Stimulated activated CD4-positive, alpha-beta T cell treated with anti-CD3 and anti-CD28 coated beads, TNF-alpha, amount 100 ng/mL, for 4 hours (primary cell): ENCODE data around the gene MAGI2.
"Not testable (repeated sequence)": the region's sequence is repeated elsewhere in the genome, so short reads cannot be mapped to it uniquely, and the experiment has no call there.

ENCODE experiments used
- DNase-seq, 3 experiments: peaks; one replicate each; pipeline ENCODE4 v3.0.0-alpha.2; 2020; ENCODE audit warnings: low read depth in 3 of 3

The MAGI2 gene

DNA sequence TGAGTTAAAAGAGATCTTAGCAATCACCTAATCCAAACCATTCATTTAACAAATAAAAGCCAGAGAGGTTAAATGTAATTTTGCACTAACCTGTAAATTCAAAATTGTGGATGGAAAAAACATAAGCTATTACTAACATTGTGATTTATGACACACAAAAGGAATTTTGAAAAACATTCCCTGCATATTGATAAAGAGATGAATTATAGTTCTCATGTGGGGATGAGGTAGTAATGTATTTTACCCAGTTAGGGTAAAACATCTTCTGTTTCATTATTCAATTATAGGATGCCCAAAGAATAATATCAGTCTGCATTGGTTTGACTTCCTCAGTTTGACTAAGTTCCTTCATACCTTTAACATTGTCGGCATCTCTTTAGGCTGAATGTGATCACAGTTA lies 1093.6 kb downstream of the MAGI2 start:
- DNase-seq, result no peak

DNA sequence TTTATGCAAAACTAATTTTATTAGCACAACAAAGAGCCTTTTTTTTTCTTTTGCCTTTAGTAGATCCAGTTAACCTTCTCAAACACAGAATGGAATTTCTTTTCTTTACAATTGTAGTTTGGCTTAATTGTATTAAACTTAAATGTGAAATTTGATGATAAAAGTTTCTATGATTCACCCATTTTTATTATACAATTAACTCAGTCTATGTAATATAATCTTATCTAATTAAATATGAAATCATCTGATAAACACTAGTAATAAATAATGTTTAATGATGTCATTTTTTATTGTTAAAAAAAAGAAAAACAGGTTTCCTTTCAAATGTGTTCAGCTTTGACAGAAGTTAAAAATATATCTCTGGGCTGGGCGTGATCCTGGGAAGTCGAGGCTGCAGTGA lies 1095.8 kb downstream of the MAGI2 start:
- no peak for DNase-seq

DNA sequence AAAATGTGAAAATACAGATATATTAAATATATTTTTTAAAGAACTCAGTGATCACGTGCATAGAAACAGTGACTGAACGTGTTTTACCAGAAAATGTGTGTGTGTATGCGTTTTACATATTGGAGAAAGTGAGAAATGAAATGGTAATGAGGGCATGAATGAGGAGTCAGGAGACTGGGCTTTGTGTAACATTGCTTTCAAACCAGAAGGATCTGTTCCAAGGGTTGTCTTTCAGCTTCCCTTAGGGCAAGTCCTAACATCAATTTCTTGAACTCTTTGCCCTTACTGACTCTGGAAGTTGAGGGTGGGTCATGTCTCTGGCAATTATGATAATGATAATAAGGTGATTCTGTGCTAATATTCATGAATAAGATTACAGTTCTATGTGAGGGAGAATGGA lies 1097.6 kb downstream of the MAGI2 start:
- no peak for DNase-seq

DNA sequence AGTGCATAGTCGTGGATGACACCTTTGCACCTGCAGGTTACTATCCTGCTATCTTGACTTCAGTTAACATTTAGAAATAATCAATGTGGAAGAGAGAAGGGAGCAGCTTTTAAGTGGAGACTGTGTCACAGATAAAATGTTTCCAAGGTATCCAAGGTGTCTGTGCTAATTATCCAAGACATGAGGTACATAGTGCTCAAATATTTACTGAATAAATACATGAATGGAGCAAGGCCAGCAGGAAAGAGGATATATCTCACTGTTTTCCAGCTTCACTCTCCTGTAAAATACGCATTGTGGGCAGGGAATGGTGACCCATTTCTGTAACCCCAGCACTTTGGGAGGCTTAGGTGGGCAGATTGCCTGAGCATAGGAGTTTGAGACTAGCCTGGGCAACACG lies 1102.5 kb downstream of the MAGI2 start:
- DNase-seq, result no peak

DNA sequence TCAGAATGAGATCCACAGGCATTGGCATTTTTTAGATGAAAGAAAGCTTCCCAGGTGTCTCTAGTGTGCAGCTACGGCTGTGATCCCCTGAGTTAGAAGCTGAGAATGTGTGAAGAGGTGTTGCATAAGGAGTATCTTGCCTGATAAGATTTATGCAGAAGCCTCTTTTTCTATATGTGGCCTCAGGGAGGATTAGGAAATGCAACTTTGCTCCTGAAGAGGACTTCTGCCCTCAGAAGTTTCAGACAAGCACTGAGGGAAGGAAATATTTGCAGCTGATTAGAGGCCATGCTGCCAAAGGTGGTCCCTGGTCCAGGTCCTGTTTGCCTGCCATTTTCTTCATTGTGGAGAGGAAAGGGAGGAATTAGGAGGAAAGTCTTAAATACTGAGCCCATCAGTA lies 1103.1 kb downstream of the MAGI2 start:
- DNase-seq, result no peak

DNA sequence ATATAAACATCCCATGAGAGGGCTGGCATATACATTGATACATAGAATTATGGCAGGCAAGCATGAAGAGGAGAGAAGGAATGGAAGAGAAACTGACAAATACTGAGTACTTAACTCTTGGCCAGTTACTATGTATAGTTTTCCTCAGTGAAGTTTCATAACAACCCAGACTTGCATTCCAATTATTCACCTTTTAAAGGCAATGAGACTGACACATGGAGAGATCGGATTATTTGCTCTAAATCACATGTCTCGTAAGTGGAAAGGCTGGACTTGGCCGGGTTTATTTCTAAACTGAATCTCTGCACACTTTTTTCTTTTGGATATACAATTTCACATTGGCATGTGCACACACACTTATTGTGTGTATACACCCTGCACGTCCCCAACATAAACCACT lies 1106.6 kb downstream of the MAGI2 start:
- DNase-seq, result no peak

DNA sequence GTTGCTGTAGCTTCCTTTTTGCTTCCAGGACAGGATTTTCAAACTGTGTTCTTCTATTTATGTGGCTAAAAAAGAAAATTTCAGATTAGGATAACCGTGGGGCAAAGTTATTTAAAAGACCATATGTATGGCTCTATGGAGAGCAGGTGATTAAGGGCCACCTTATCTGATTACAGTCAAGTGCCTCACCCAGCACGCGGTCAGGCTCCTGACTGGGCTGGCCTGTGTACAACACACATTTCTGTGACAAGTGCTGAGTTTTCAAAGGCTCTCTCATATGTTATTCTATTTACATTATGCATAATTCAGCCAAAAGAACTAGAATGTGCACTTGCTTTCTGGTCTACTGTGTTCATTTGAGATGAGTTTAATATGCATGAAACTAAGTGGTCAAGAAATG lies 1107.5 kb downstream of the MAGI2 start:
- no peak for DNase-seq

DNA sequence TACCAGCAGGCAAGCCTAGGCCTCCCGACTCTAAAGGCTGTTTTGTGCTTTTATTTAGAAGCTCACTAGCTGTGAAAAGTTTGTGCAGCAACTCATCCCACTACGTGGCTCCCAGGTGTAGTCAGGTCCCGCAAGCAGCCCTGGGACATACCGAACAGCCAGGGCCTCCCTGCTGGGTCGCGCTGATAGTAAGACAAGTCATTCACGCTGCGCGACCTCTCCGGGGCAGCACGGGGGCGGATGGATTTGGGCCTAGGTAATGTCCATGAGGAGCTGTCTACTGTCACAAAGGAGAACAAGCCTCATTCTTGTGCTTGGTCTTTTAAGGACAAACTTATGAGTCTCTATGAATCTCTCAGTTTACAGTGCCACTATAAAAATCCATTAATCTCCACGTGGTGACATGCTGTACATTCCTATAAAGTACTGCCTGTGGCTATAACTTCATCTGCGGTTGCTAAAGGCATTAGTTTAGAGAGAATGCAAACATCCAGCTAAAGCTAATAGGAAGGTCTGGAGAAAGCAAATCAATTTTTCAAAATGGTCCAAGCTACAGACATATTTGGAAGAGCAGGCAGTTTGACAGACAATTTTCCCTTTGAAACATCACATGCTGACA lies 1108.1 kb downstream of the MAGI2 start:
- no peak for DNase-seq

DNA sequence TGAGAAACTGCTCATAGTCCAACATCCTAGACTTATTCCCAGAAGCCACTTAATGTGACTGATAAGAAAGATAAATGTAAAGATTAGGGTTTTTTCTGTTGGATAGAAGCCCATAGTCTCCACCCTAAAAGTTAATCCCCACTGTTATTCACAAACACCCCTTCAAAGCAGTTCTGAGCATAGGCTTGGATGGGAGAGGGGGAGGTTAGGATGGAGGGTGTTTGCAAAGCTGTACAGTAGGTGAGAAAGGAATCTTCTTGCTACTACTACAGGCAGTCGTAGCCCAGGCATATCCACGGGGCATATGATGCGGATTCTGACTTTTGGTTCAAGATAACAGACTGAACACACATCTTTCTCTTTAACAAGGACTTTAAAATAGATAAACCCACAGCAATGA lies 1119.0 kb downstream of the MAGI2 start:
- no peak for DNase-seq

DNA sequence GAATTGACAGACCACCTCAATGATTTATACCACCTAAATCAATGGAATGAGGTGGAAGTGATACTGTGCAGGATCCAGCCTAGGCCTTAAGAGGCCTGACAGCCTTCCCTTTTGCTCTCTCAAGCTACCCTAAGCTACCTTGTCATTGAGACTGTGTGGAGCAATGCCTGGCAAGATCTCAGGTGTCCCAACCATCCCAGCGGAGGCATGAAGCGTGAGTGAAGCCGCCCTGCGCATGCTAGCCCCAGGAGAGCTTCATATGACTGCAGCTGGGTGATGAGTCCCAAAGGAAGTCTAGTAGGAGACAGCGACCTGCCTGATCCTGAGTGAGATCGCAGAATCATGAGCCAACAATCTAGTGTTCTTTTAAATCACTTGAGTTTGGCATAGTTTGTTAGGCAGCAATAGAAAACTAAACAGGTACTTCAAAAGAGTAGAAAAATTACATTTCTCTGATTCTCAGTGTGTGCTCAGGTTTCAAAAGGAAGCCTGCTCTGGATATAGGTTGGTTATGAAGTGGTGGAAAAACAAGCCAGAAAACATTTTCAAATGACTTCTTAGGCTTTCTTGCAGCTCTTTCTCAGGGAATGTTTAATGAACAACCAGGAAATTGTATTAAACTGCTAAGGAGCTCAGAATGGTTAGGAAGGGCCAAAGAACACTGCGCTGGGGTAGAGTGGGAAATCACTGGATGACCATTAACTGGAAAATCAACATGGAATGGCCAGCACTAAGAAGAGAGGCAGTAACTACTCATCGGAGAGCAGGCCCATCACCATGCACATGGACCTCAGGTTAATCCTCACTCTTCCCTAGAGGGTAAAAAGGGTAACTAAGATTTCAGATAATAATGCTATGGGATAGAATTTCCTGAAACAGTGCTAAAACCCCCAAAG lies 1119.7 kb downstream of the MAGI2 start:
- DNase-seq, result no peak

DNA sequence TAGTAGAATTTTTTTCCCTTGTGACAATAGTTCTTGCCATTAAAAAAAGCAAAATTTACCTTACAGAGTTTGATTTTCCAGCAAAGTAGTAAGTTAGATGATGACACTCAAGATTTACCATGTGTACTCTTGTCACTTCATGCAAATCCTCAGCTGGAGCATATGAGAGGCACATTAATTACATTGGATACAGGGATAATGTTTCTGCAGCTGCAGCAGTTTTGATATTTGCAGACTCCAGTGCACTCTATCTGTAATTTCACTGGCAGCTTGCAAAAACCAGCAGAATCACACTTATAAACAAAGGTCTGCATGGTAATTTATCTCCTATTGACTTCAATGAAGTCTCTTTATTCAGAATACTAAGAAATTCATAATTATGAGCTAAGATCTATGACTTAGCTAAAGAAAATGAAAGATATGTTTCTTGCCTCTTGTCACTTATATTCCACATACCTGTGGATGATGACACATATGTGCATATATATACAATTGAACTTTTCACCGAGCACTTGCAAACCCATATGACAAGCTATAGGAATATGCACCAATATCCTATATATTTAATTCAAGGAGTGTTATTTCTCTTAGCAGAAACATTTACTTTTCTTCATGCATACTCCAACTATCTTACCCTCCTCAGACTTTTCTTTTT lies 1124.3 kb downstream of the MAGI2 start:
- no peak for DNase-seq

DNA sequence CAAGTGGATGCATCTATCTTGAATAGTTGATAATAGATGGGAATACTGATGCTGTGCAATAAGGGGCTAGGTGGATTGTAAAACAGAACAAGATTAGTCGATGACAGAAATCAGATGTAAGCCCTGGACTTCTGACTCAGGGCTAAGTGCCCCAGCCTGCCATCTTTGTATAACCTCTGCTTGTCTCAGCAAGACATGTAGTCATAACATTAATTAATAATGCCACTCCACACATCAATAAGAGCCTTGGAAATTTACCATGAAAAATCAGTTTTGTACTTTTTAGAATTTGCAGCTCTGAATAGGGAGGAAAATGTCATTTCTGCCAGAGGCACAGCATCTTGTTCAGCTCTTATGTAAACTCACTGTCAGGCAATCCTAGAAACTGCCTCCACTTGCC lies 1125.7 kb downstream of the MAGI2 start:
- no peak for DNase-seq

DNA sequence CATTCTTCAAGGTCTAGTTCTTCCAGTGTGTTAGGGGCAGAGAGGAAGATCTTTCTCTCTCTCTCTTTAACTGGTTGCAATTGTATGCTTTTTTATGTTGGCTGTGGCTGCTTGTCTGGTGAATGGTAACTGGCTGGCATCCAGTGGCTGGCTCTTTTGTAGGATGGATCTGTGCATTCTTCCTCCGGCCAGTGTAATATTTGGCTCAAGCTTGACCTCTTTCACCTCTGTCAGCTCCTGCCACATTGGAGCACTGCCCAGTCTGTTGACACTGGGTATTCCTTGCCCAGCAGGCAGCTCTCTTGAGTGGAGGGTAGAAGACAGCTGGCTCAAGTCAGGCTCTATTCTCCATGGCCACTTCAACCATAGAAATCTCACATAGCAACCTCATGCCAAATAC lies 1126.6 kb downstream of the MAGI2 start:
- no peak for DNase-seq

DNA sequence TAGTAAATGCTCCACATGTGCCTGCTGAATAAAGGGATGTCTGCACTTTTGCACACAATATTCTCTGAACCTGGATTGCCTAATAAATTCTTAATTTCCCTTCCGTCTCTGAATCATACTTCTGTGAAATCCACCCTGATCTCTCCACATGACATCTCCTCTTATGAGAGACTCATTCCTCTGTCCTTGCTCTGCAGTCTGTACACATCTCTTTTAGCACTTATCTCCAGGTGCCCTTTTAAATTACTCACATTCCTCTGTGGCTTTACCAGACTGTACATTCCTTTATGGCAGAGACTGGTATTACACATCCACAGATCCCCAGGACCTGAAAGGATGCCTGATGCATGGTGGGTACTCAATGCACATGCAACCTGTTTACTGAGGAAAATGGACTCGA lies 1127.3 kb downstream of the MAGI2 start:
- DNase-seq, result no peak

DNA sequence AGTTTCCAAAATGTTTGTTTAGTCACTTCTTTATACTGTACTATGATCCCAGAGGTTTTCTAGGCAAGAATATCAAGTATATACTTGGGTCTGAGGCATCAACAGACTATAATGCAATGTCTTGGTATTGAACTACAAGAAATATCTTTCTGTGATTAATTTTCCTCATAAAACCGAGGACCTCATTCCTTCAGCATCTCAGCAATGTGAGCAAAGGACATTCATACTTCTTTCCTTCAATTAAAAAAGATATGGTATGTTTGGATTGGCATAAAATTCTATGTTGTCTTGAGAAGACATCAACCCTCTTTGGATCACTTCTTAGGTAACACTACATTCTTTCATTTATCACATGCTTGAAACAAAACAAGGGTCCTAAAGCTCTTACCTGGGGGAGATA lies 1130.3 kb downstream of the MAGI2 start:
- no peak for DNase-seq

DNA sequence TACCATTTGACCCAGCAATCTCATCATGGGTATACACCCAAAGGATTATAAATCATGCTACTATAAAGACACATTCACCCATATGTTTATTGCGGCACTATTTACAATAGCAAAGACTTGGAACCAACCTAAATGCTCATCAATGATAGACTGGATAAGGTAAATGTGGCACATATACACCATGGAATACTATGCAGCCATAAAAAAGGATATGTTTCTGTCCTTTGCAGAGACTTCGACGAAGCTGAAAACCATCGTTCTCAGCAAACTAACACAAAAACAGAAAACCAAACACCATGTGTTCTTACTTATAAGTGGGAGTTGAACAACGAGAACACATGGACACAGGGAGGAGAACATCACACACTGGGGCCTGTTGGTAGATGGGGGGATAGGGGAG lies 1131.2 kb downstream of the MAGI2 start:
- DNase-seq, result not testable (repeated sequence)

DNA sequence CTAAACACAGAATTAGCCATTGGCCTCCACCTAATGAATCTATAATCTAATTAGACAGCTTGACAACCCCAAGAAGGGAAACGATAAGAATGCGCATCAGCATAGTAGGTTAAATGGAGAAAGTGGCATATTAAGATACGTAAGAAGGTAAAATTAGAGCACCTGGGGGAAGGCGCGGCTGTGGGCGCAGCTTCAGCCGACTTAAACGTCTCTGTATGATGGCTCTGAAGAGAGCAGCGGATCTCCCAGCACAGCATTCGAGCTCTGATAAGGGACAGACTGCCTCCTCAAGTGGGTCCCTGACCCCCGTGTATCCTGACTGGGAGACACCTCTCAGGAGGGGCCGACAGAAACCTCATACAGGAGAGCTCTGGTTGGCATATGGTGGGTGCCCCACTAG lies 1136.1 kb downstream of the MAGI2 start:
- no peak for DNase-seq

DNA sequence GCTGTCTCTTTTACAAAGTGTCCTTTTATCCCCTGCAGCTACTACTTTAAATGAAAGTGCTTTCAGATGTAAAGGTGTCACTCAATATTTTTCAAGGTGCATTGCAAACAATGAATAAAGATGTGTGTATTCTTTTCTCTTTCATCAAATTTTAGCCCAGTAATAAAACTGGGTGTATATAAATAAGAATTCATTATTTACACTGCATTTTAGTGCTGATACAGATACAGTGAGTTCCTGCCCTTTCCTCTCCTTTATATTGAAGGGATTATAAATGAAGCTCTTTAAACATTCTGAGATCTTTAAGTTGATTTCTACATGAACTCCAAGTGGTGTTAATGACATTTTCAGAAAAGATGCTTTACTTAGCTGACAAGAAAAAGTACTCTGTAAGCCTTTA lies 1137.4 kb downstream of the MAGI2 start:
- no peak for DNase-seq

DNA sequence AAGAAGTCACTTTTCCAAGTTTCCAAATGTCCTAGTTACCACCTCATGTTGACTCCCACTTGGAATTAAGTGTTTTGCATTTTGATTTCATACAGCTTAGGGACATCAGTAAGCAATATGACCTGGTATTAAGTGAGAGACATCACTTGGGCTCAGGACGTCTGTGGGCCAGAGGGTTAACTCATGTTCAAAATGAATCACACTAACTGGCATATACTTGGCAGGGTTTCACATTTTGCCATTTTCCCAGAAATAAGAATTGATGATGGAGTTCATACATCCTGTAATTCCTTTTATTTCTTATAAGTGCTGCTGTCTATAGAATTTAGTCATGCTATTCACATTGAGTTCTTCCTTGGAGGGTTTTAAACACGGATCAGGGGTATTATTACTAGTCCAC lies 1138.3 kb downstream of the MAGI2 start:
- DNase-seq, result no peak

DNA sequence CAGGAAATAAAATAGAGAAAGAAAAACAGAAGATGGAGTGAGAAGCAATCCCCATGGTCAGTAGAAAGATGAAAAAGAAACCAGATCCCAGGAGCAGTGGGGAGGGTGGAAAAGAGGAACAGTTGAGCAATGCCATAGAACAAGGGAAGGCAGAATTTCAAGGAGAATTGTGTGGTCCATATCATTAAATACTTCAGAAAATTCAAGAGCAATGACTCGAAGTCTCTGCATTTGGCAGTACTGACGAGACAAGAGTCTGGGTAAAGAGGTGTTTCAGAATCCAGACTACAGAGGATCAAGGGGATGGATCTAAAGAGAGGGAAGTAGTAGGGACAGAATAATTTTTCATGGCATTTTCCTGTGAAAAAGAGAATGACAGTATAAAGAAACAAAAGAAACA lies 1142.3 kb downstream of the MAGI2 start:
- DNase-seq, result no peak

DNA sequence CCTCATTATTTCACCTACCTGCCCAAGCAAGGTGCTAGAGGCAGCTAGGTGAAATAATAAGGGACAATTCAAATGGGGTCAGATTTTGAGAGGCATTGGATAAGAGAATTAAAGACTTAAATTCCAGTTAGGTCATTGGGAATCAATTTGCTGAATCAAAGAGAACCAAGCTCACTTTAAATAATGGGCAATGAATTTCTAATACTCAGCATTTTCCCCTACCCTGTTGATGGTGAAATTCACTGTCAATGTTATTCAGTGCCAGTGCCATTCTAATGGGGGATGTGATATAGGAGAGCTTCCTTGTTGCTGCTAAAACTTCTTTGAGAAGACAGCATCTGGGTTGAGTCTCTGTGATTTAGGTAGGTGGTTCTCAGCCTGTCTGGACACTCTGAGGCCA lies 1145.6 kb downstream of the MAGI2 start:
- DNase-seq, result no peak

DNA sequence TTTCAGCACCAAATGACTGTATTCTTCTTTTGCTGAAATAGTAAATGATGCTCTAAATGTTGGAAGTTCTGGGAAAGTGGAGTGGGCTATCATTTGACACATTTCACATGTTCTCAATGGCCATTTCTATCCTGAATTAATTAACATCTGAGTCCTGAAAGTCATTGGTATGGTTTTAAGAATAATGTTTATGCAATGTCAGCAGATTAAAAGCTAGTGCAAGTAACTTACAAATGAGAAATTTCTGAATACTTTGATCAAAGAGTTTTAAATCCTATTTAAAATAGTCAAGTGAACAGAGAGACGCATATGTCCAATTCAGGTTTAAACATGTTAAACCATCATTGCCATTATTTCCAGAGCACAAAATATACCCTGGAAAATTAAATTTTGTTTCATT lies 1146.8 kb downstream of the MAGI2 start:
- DNase-seq, result no peak

DNA sequence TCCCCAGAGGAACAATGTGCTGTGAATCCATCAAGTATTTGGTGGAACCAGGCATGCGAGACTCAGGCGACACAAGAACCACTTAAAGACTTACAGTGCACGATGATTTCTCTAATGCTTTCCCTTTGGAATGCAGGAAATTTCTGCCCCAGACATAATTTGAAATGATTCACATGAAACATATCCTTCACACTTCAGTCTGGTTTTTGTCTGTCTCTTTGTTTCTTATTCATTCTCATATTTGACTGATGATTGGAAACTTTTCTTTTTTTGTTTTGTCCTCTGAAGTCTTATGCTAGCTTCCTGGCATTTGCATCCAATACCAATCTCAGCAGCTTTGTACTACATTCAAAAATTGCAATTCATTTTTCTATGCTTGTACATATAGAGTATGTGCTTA lies 1152.1 kb downstream of the MAGI2 start:
- no peak for DNase-seq
